K562 (cell line): ENCODE measurements around the gene HDC. TPM values are rescaled to one million over a fixed set of nuclear protein-coding genes. Genes with fewer than 3 reads are reported as not detected.

Experiments
- CBX2 ChIP-seq: fragments of 200-600 bp; sonication (generic); IDR thresholded peaks from one replicate; pipeline ENCODE4 v1.6.1; 2012; ENCODE audit warnings: mild to moderate bottlenecking, low read length, inconsistent platforms; ENCODE audit not compliant: insufficient read depth, poor library complexity, severe bottlenecking
- CEBPG ChIP-seq, 3 experiments: fragments of 200-800 bp in 1 of 3; sonication (Bioruptor generic) in 1 of 3; sonication (generic) in 1 of 3; formaldehyde crosslinking in 1 of 3; IDR thresholded peaks in 2 of 3; conservative IDR thresholded peaks in 1 of 3; 2 replicates each; pipeline versions ENCODE4 v1.6.1 to v1.8.0; 2016 to 2022; ENCODE audit warnings: missing compliant biosample characterization in 2 of 3, missing genetic modification characterization in 2 of 3, mild to moderate bottlenecking in 1 of 3, missing genetic modification reagents in 1 of 3
- EWSR1 ChIP-seq: fragments of 450-650 bp; IDR thresholded peaks from 2 replicates; pipeline ENCODE4 v1.6.1; 2018; ENCODE audit warnings: borderline replicate concordance, mild to moderate bottlenecking, low read depth, moderate library complexity; ENCODE audit not compliant: partially characterized antibody
- FOXA3 ChIP-seq, 2 experiments: fragments of 450-650 bp in 1 of 2; sonication (generic) in 1 of 2; formaldehyde crosslinking; IDR thresholded peaks in 1 of 2; conservative IDR thresholded peaks in 1 of 2; 2 replicates each; pipeline versions ENCODE4 v1.4.0 to v1.8.0; 2020 to 2022; ENCODE audit warnings: mild to moderate bottlenecking in 2 of 2, missing genetic modification reagents in 1 of 2
- HLTF ChIP-seq: fragments of 450-650 bp; IDR thresholded peaks from 2 replicates; pipeline ENCODE4 v1.6.1; 2016
- RBM14 ChIP-seq: fragments of 200-400 bp; formaldehyde crosslinking; IDR thresholded peaks from 2 replicates; pipeline ENCODE4 v1.6.1; 2018; ENCODE audit warnings: low read depth, mild to moderate bottlenecking, low read length, moderate library complexity, borderline replicate concordance; ENCODE audit not compliant: insufficient read depth
- YY1 ChIP-seq, 3 experiments: IDR thresholded peaks; 2 replicates each; pipeline ENCODE4 v1.6.1; 2011; ENCODE audit warnings: low read length in 2 of 3, mild to moderate bottlenecking in 2 of 3, moderate library complexity in 2 of 3, borderline replicate concordance in 1 of 3, control low read depth in 1 of 3, low read depth in 1 of 3; ENCODE audit not compliant: insufficient read depth in 3 of 3, insufficient replicate concordance in 2 of 3, control insufficient read depth in 1 of 3, insufficient read length in 1 of 3; ENCODE audit errors: extremely low read depth in 1 of 3
- ZC3H4 ChIP-seq: sonication (generic); formaldehyde crosslinking; IDR thresholded peaks from 2 replicates; pipeline ENCODE4 v1.9.0; 2021; ENCODE audit warnings: missing genetic modification reagents, borderline replicate concordance
- ZFP1 ChIP-seq: fragments of 450-650 bp; formaldehyde crosslinking; IDR thresholded peaks from 2 replicates; pipeline ENCODE4 v1.4.0; 2020; ENCODE audit warnings: mild to moderate bottlenecking, mixed read lengths
- ZNF175 ChIP-seq: fragments of 200-800 bp; sonication (Bioruptor generic); IDR thresholded peaks from 2 replicates; pipeline ENCODE4 v1.6.1; 2016; ENCODE audit warnings: low read depth, mild to moderate bottlenecking, missing genetic modification characterization, missing compliant biosample characterization
- ZNF764 ChIP-seq: fragments of 250-450 bp; sonication (Bioruptor Pico); IDR thresholded peaks from 2 replicates; pipeline ENCODE4 v1.4.0; 2020; ENCODE audit warnings: low read depth, mild to moderate bottlenecking, moderate library complexity
- polyA plus RNA-seq, 8 experiments: library from polyadenylated mRNA; depleted of rRNA in 4 of 8; stranded (reverse) in 5 of 8; unstranded in 3 of 8; fragments of >200 nt; fragmentation: Nextera tagmentation in 2 of 8; fragmentation: Illumina TruSeq in 1 of 8; extraction: Ambion mirVana in 2 of 8; extraction: Trizol in 1 of 8; gene quantifications; 2 replicates each; pipeline versions ENCODE4 v1.2.1 to v1.2.3, GENCODE V29; 2011 to 2014; ENCODE audit warnings: inconsistent platforms in 1 of 8, missing spikeins in 1 of 8
- total RNA-seq, 7 experiments: library from RNA; depleted of rRNA in 6 of 7; stranded (reverse); fragments of >200 nt in 6 of 7; fragmentation: Illumina TruSeq in 2 of 7; extraction: Trizol in 2 of 7; gene quantifications; 2 replicates each; pipeline versions ENCODE4 v1.2.1 to v1.2.3, GENCODE V29; 2011 to 2021; ENCODE audit warnings: low replicate concordance in 1 of 7
- TF ChIP-seq, protein P1 (sequence below), 2 experiments: fragments of 450-650 bp in 1 of 2; sonication (generic) in 1 of 2; formaldehyde crosslinking in 1 of 2; IDR thresholded peaks; 2 replicates each; pipeline versions ENCODE4 v1.7.1 to v1.9.0; 2016 to 2022; ENCODE audit warnings: inconsistent platforms in 1 of 2, mild to moderate bottlenecking in 1 of 2, missing genetic modification reagents in 1 of 2
- TF ChIP-seq, protein P2 (sequence below): fragments of 450-650 bp; IDR thresholded peaks from 2 replicates; pipeline ENCODE4 v1.6.1; 2016; ENCODE audit warnings: missing biosample characterization, missing genetic modification characterization
- TF ChIP-seq, protein P3 (sequence below): fragments of 450-650 bp; formaldehyde crosslinking; IDR thresholded peaks from 2 replicates; pipeline ENCODE4 v1.4.0; 2020; ENCODE audit warnings: mild to moderate bottlenecking

The HDC gene
- total and polyA plus RNA-seq, 9 of the 15 experiments (the other 6 are each of a cell fraction or from before 2014, with no cell fraction given) = 0.26 to 5.3 (median 0.99) TPM

DNA sequence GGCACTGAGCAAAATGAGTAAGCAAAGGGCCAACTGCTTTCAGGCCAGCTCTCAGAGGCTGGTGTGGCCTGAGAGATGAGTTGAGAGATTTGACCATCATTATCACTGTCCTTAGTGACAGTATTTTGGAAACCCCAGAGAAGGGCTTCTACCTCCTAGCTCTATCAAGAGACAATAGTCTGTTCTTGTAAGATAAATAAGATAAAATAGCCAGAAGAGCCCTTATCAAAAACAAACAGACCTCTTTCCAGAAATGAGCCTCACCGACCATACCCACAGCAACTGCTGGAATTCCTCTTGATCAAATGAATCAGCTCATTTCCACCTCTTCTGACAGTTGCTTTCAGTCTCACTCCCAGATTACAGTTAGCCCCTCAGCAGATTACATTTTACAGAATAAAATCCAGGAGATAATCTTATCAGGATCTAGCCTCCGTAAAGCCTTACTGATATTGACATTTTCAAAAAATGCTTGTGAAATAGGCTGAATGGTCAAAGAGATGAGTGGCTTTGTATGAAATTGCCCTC lies 4.5 kb downstream of the HDC start (continued):
- no peak for TF ChIP-seq CEBPG (CRISPR knock-in tag; IDR thresholded peaks at IDR 0.05)
- no peak; a peak in 1 of 4 replicates for TF ChIP-seq CEBPG (tag; conservative IDR thresholded peaks at IDR 0.05 in 1 of 2, IDR thresholded peaks at IDR 0.05 in 1 of 2)
- TF ChIP-seq ZC3H4 (CRISPR knock-in tag) = no peak
- no peak for TF ChIP-seq HLTF
- TF ChIP-seq, protein P1, sequence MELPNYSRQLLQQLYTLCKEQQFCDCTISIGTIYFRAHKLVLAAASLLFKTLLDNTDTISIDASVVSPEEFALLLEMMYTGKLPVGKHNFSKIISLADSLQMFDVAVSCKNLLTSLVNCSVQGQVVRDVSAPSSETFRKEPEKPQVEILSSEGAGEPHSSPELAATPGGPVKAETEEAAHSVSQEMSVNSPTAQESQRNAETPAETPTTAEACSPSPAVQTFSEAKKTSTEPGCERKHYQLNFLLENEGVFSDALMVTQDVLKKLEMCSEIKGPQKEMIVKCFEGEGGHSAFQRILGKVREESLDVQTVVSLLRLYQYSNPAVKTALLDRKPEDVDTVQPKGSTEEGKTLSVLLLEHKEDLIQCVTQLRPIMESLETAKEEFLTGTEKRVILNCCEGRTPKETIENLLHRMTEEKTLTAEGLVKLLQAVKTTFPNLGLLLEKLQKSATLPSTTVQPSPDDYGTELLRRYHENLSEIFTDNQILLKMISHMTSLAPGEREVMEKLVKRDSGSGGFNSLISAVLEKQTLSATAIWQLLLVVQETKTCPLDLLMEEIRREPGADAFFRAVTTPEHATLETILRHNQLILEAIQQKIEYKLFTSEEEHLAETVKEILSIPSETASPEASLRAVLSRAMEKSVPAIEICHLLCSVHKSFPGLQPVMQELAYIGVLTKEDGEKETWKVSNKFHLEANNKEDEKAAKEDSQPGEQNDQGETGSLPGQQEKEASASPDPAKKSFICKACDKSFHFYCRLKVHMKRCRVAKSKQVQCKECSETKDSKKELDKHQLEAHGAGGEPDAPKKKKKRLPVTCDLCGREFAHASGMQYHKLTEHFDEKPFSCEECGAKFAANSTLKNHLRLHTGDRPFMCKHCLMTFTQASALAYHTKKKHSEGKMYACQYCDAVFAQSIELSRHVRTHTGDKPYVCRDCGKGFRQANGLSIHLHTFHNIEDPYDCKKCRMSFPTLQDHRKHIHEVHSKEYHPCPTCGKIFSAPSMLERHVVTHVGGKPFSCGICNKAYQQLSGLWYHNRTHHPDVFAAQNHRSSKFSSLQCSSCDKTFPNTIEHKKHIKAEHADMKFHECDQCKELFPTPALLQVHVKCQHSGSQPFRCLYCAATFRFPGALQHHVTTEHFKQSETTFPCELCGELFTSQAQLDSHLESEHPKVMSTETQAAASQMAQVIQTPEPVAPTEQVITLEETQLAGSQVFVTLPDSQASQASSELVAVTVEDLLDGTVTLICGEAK (IDR thresholded peaks at IDR 0.05) = no peak
- TF ChIP-seq, protein P1 (CRISPR knock-in tag; IDR thresholded peaks at IDR 0.05) = no peak
- TF ChIP-seq ZFP1 (CRISPR knock-in tag) = no peak
- no peak for TF ChIP-seq RBM14
- no peak for TF ChIP-seq YY1 (IDR thresholded peaks at IDR 0.05; ENCODE audit: borderline replicate concordance in 1 of 3, control insufficient read depth in 1 of 3, extremely low read depth in 1 of 3, insufficient read depth in 3 of 3, insufficient read length in 1 of 3, insufficient replicate concordance in 2 of 3, low read depth in 1 of 3, low read length in 2 of 3)
- TF ChIP-seq, protein P2, sequence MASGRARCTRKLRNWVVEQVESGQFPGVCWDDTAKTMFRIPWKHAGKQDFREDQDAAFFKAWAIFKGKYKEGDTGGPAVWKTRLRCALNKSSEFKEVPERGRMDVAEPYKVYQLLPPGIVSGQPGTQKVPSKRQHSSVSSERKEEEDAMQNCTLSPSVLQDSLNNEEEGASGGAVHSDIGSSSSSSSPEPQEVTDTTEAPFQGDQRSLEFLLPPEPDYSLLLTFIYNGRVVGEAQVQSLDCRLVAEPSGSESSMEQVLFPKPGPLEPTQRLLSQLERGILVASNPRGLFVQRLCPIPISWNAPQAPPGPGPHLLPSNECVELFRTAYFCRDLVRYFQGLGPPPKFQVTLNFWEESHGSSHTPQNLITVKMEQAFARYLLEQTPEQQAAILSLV (tag) = no peak
- TF ChIP-seq EWSR1 = no peak
- no peak for TF ChIP-seq CBX2
- TF ChIP-seq ZNF764 (CRISPR knock-in tag) = no peak
- TF ChIP-seq, protein P3, sequence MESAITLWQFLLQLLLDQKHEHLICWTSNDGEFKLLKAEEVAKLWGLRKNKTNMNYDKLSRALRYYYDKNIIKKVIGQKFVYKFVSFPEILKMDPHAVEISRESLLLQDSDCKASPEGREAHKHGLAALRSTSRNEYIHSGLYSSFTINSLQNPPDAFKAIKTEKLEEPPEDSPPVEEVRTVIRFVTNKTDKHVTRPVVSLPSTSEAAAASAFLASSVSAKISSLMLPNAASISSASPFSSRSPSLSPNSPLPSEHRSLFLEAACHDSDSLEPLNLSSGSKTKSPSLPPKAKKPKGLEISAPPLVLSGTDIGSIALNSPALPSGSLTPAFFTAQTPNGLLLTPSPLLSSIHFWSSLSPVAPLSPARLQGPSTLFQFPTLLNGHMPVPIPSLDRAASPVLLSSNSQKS (CRISPR knock-in tag) = no peak
- TF ChIP-seq ZNF175 (CRISPR knock-in tag) = peak; percentile 91
- TF ChIP-seq FOXA3 (CRISPR knock-in tag; conservative IDR thresholded peaks at IDR 0.05 in 1 of 2, IDR thresholded peaks at IDR 0.05 in 1 of 2) = peak in 1 of 2 experiments; percentile 62; a peak in 1 of 4 replicates
